GM12892 (cell line): ENCODE results near the gene PLEKHM3.

ENCODE experiments used
- POLR2A ChIP-seq: IDR thresholded peaks from 2 replicates; pipeline ENCODE4 v1.6.1; 2011; ENCODE audit warnings: low read depth, low read length, control low read depth
- POLR2AphosphoS5 ChIP-seq: IDR thresholded peaks from 2 replicates; pipeline ENCODE4 v1.6.1; 2011; ENCODE audit warnings: low read depth, low read length, control low read depth
- TAF1 ChIP-seq: IDR thresholded peaks from 2 replicates; pipeline ENCODE4 v1.6.1; 2011; ENCODE audit warnings: low read depth, mild to moderate bottlenecking, control low read depth, low read length, borderline replicate concordance

DNA sequence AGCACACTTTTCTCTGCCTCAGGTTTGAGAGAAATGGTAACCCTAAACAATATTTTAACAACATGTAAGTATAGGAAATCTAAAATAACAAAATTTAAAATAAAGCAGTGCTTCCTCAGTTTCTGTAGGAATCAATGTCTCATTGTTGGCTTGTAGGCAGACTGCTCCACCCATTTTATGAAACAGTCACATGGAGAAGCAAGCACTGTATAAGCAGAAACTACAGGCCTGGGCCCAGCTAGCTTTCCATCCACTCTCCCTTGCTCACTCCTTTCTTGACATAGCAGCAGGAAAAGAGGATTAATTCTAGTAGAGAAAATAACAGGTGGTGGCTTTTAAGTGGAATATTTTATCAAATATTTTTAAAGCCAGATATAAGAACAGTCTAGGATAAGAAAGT is 97.2 kb downstream of the PLEKHM3 start:
- TF ChIP-seq POLR2A (no peak), TAF1 (no peak), POLR2AphosphoS5 (no peak)
